ENCODE data around the gene EEF2K.
"Not testable (repeated sequence)": the region's sequence is repeated elsewhere in the genome, so short reads cannot be mapped to it uniquely, and the experiment has no call there.

The EEF2K gene

GRCh38 chr16:22207715-22208360, 1.8 kb downstream of the EEF2K start:
- DNase-seq (ENCODE audit: extremely low read depth in 1 of 2, low read depth in 1 of 2) = no peak

DNA sequence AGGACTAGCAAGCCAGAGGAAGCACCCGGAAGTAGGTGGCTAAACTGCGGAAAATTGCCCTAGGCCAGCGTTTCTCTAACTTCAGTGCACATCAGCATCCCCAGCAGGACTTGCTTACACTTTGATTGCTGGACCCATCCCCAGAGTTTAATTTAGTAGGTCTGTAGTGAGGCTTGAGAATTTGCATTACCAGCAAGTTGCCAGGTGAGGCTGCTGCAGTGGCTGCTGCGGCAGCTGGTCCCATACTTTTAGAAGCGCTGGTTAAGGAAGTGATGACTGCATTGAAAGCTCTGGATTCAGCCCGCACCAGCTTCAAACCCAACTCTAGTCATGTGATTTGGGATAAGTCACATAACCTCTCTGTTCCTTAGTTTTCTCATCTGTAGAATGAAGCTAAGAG, 4.2 kb downstream of the EEF2K start:
- no peak for DNase-seq (ENCODE audit: extremely low read depth in 1 of 2, low read depth in 1 of 2)

GRCh38 chr16:22210854-22211253, 4.8 kb downstream of the EEF2K start:
- DNase-seq (ENCODE audit: extremely low read depth in 1 of 2, low read depth in 1 of 2) = no peak

DNA sequence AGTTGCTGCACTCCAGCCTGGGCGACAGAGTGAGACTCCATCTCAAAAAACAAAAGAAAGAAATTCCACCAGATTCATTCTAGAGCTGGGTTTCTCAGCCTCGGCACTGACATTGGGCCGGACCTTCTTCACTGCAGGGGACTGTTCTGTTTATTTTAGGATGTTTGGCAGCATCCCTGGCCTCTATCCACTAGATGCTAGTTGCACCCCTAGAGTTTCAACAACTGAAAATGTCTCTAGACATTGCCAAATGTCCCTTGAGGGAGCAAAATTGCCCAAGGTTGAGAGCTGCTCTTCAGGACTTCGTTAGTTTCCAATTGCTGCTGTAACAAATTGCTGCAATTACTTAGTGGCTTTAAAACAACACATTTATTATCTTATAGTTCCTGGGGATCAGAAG, 7.2 kb downstream of the EEF2K start:
- DNase-seq (ENCODE audit: extremely low read depth in 1 of 2, low read depth in 1 of 2) = no peak

DNA sequence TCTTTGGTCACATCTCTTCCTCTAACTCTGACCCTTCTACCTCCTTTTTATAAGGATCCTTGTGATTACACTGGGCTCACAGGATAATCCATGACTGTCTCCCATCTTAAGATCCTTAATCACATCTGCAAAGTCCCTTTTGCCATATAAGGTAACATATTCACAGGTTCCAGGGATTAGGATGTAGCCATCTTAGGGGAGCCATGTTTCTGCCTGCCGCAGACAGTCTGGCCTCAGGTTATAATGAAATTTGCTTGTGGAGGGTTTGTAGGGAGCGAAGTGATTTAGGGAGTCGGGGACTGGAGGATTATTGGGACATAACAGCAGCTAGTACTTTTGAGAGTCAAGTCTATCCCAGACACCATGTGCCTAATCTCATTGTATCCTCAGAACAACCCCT, 7.7 kb downstream of the EEF2K start:
- no peak for DNase-seq (ENCODE audit: extremely low read depth in 1 of 2, low read depth in 1 of 2)

DNA sequence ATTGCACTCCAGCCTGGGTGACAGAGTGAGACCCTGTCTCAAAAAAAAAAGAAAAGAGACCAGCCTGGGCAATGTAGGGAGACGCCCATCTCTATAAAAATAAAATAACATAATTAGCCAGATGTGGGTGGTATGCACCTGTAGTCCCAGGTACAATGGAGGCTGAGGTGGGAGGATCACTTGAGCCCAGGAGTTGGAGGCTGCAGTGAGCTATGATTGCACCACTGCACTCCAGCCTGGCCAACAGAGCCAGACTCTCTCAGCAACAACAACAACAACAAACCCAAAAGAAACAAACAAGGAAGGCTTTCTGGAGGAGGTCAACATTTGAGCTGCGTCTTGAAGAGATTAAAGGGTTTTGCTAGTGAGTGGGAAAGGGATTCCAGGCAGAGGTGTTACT, 8.3 kb downstream of the EEF2K start:
- no peak for DNase-seq (ENCODE audit: extremely low read depth in 1 of 2, low read depth in 1 of 2)

DNA sequence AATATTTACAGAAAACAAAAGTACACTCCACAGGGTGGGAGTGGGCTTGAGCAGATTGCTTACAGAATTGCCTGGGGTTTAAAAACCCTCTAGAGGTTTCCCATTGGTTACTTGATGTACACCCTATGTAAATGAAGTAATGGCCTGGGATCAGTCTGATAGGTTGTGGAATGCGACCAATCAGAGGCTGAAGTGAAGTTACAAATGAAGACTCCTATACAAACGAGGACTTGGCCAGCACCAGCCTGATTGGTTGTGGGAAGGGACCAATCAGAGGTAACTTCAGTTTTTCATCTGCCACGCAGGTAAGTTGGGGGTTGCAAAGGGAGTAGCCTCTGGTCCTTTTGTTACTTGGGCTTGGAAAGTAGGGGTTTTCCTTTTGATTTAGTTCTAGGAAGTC, 8.8 kb downstream of the EEF2K start:
- DNase-seq (ENCODE audit: extremely low read depth in 1 of 2, low read depth in 1 of 2) = no peak

GRCh38 chr16:22216191-22216831, 10.2 kb downstream of the EEF2K start:
- DNase-seq (ENCODE audit: extremely low read depth in 1 of 2, low read depth in 1 of 2) = no peak

DNA sequence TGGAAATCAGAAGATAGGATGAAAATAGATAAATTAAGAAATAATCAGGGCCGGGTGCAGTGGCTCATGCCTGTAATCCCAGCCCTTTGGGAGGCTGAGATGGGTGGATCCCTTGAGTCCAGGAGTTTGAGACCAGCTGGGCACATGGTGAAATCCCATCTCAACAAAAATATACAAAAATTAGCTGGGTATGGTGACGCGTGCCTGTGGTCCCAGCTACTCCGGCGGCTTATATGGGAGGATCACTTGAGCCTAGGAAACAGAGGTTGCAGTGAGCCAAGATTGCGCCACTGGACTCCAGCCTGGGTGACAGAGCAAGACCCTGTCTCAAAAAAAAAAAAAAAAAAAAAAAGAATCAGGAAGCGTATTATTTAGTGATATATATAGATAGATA, 10.8 kb downstream of the EEF2K start:
- DNase-seq (ENCODE audit: extremely low read depth in 1 of 2, low read depth in 1 of 2) = not testable (repeated sequence)

DNA sequence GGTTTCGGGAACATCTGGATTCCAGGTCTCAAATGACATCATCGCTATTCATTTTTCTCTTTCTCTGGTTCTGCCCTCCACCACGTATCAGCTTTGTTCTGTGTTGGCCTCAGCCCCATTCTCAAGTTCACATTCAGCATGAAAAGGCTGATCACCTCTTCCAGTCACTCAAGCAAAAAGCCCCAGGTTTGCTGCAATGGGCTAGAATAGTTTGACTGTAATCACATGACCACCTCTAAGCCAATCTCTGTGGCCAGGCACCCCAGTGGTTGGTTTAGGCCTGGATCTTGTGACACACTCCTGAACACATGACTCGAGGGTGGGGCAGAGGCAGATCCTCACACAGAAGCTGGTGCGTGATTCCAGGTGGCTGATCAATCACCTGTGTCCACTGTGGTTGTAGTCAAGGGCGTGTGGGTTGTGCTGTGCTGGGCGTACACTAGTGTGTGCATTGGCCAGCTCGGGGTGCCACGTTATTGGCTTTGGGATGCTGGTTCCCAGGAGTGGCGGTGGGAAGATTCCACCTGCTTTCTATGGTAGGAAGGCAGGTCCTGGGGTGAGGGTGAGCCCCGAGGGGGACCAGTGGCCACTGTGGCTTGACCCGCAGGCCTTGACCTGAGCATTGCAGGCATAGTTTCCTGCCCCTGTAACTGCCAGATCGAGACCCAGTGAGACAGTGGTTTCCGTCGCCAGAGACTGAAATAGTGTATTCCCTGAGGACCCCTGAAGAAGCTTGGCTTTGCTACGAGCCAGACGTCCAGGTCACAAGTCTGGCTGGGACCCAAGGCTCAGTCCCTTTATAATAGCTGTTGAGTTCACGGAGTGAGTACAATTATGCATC, 12.0 kb downstream of the EEF2K start:
- peak in 1 of 2 donors; percentile 54 for DNase-seq (ENCODE audit: extremely low read depth in 1 of 2, low read depth in 1 of 2)

DNA sequence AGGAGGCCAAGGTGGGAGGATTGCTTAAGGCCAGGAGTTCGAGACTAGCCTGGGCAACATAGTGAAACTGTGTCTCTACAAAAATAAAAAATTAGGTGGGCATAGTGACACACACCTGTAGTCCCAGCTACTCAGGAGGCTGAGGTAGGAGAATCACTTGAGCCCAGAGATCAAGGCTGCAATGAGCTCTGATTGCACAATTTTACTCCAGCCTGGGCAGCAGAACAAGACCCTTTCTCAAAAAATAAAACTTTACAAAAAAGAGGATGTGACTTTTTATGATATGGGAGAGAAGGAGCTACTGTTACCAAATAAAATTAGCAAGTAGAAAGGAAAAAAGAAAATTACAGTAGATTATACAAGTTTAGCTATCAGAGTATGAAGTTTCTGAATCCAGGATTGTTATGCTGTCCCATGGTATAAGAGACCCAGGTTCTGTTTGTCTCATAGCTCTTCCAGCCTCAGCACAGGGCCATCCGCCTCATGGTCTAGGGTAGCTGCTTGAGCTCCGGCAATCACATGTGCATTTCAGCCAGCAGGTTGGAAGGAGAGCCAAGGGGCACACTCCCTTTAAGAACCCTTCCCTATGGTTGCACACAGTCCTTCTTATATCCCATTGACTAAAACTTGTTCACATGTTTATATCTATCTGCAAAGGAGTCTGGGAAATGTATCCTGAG, 13.5 kb downstream of the EEF2K start:
- DNase-seq (ENCODE audit: extremely low read depth in 1 of 2, low read depth in 1 of 2) = no peak

GRCh38 chr16:22220069-22220440, 14.0 kb downstream of the EEF2K start:
- no peak for DNase-seq (ENCODE audit: extremely low read depth in 1 of 2, low read depth in 1 of 2)

GRCh38 chr16:22220714-22221113, 14.6 kb downstream of the EEF2K start:
- no peak for DNase-seq (ENCODE audit: extremely low read depth in 1 of 2, low read depth in 1 of 2)

DNA sequence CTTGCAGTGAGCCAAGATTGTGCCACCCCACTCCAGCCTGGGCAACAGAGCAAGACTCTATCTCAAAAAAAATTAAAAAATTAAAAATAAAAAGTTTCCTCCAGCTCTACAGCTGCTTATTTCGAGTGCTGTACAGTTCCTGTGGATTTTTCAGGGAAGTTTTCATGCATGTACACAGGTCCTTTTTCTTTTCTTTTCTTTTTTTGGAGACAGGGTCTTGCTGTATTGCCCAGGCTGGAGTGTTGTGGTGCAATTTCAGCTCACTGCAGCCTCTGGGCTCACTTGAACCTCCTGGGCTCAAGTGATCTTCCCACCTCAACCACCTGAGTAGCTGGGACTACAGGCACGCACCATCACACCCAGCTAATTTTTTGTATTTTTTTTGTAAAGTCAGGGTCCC, 15.9 kb downstream of the EEF2K start:
- no peak for DNase-seq (ENCODE audit: extremely low read depth in 1 of 2, low read depth in 1 of 2)

DNA sequence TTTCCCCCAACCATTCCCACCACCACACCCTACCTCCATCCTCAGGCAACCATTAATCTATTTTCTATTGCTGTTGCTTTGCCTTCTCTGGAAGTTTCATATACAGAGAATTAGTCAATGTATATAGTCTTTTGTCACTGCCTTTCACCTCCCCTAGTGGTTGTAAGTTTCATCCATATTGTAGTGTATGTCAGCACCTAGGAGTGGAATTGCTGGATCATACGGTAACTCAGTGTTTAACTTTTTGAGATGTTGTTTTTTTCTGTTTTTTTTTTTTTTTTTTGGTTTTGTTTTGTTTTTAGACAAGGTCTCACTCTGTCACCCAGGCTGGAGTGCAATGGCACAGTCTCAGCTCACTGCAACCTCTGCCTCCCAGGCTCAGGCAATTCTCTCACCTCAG, 16.9 kb downstream of the EEF2K start:
- DNase-seq (ENCODE audit: extremely low read depth in 1 of 2, low read depth in 1 of 2) = no peak

GRCh38 chr16:22225060-22225459, 19.0 kb downstream of the EEF2K start:
- no peak for DNase-seq (ENCODE audit: extremely low read depth in 1 of 2, low read depth in 1 of 2)

- no peak for DNase-seq (ENCODE audit: extremely low read depth in 1 of 2, low read depth in 1 of 2)
Measured at GRCh38 chr16:22229889-22230288, 23.8 kb downstream of the EEF2K start.

GRCh38 chr16:22232277-22233036, 26.4 kb downstream of the EEF2K start:
- DNase-seq (ENCODE audit: extremely low read depth in 1 of 2, low read depth in 1 of 2) = peak in 1 of 2 donors; percentile 36

DNA sequence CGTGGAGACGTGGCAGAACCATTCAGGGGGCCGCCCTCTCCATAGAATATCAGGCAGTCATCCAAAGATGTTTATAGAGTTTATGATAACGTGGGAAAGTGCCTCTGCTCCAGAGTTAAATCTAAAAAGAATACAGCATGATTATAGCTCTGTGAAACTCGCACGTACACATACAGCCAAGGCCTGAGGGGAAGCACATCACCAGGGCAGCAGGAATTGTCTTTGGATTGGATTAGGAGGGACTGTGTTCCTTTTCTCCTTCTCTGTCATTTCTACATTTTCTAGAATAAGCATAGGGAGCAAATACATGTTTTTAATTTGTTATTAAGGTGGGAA, 26.9 kb downstream of the EEF2K start:
- no peak for DNase-seq (ENCODE audit: extremely low read depth in 1 of 2, low read depth in 1 of 2)

GRCh38 chr16:22235839-22236745, 30.0 kb downstream of the EEF2K start:
- DNase-seq (ENCODE audit: extremely low read depth in 1 of 2, low read depth in 1 of 2) = no peak
